NCI-H2227 treated with DMSO at 0.1 percent for 48 hours (cell line): ENCODE measurements around the gene ELFN1.

Experiments
- DNase-seq: peaks from one replicate; lab custom pipeline; 2025; lab: John Stamatoyannopoulos, UW

ELFN1 gene

DNA sequence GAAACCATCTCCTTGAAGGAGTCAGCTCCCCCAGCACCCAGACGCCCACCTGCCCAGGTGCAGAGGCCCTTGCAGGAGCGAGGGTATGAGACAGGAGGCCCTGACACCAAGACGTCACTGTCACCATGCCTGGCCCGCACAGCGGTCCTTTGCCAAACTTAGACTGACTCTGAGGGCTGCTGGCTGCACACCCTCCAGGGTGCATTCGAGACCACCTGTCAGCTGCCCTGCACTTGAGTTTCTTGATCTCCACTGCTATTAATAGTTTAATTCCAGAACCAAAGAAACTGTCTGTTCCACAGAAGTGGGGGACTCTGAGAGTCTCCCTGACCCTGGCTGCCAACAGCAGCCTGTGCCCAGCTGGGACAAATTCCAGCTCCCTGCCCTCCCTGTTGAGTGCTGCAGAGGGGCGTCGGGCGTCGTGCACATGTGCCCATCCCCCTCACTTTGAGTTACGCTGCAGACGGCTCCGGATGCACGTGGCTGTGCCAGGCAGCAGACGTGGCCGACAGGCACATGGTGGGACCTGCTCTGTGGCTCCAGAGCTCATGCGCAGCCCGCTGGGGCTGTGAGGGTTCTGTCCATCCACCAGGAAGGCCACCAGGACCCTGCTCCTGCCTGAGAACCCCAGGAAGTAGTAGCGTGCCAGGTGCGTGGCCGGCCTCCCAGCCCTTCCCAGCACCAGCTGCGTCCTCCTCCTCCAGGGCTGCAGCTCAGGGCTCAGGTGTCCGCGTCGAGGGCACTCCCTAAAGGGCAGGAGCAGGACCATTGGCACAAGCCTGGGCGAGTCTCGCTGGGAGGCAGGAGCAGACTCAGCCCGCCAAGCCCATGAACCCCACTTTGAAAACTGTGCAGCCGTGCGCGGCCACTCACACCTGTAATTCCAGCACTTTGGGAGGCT lies 24.8 kb downstream of the ELFN1 start:
- no peak for DNase-seq

DNA sequence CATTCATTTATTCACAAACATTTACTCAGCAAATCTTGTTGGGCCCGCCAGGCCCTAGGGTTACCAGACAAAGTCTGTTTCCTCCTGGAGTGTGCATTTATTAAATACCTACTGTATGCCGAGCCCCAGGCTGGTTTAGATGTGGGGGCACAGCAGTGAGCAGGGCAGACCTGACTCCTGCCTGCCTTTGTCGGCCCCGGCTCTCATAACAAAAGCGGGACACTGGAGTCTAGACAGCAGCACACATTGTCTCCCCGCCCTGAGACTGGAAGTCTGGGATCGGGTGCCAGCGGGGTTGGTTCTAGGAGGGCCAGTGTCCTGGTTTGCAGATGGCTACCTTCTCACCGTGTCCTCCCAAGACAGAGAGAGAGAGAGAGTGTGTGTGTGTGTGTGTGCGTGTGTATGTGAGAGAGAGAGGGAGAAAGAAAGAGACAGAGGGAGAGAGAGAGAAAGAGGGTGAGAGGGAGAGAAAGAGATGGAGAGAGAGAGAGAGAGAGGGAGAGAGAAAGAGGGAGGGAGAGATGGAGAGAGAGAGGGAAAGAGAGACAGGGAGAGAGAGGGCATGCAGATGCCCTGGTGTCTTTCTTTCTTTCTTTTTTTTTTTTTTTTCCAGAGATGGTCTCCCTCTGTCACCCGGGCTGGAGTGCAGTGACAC lies 25.9 kb downstream of the ELFN1 start:
- no peak for DNase-seq

DNA sequence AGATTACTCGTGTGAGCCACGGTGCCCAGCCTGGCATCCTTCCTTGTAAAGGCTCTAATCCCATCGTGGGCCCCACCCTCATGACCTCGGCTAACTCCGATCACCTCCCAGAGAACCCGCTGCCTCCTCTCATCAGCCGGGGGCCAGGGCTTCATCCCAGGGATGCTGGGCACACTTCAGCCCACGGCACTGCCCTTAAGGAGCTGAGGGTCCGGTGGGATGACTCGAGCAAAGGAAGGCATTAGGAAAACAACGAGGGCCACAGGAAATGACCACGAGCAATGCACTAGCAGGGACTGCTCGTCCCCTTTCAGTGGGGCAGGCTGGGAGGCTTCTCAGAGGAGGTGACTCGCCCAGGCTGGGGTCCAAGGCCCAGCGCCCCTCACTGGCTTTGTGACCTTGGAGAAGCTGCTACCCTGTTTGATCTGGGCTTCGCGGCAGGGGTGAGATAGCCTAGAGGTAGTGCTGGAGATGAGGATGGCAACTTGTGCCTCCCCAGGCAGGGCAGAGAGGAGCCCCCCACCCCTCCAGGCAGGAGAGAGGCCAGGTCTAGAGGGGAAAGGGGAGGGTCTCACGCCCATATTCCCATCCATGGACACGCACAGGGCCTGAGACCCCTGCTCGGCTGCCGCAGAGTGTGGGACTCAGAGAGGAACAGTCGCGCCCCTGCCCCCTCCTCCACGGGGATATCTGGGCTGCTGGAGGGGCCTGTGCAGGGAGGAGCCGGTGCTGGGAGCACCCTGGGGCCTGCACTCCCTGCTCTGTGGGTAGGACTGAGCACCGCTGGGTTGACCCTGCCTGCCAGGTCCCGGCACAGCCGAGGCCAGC lies 26.8 kb downstream of the ELFN1 start:
- no peak for DNase-seq

DNA sequence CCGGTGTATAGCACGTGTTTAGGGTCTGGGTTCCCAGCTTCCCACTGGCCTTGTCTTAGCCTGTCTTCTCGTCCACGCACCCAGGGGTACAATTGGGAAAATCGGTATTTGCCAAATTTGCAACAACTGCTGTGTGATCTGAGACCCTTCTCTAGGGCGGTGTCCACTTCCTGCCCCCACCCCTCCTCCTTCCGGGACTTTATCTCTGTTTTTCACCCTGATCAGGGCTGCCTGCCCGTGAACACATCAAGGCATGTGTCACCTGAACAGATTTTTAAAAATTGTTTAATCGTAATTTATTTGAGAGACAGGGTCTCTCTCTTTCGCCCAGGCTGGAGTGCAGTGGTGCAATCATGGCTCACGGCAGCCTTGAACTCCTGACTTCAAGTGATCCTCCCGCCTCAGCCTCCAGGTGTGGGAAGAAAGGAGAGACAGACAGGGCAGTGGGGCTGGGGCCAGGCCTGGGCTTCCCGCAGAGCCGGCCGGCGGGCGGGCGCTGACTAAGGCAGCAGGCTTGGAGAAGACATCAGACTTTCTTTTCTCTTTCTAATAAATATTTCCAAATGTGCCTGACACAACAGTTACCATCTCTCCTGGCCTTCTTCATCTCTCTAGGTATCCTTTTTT lies 27.5 kb downstream of the ELFN1 start:
- DNase-seq, result no peak

DNA sequence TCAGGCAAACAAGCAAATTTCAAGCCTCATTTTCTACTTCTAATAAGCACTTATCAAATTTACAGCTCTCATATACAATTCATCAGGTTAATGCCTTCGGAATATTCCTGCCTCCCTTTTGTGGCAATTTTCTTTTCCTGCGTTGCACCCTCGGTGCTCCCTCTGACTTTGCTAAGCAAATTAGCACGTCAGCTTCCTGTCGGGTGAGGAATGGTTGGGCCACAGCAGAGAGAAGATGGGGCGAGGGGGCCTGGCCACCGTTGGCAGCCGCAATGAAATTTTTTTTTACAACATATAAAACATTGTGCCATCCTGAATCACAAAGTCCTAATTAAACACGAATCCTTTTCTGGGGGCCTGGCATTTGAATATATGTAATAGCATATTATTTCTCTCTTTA lies 28.1 kb downstream of the ELFN1 start:
- DNase-seq, result no peak

DNA sequence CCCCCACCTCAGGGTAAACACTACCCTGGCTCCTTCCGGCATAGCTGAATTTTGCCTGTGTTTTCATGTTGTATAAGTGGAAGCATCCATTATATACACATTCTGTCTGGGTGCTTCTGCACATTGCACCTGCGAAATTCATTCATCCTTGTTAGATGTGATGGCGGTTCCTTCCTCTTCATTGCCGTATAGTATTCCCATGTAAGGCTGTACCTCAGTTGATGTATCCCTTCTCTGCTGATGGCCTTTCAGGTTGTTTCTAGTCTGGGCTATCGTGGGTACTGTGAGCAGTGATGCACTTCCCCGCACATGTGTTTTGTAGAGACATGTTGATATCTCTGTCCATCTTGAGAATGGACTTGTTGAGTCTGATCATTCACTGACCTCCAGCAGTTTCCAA lies 28.9 kb downstream of the ELFN1 start:
- DNase-seq, result no peak

DNA sequence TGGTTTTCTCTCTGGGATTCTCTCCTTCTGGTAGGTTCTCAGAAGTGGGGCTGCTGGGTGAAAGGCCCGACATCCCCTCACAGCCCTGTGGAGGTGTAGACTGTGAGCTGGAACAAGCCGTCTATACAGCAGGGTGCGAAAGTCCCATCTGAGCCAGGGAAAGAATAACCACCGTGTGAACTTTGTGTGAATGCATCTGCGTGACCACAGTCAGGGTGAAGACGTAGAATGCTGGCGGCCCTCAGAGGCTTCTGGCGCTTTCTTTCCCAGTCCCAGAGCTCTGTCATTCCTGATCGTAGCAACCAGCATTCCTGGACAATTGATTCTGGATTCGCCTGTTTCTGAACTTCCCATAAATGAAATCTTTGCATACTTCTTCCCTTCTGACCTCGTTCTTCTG lies 30.0 kb downstream of the ELFN1 start:
- no peak for DNase-seq

DNA sequence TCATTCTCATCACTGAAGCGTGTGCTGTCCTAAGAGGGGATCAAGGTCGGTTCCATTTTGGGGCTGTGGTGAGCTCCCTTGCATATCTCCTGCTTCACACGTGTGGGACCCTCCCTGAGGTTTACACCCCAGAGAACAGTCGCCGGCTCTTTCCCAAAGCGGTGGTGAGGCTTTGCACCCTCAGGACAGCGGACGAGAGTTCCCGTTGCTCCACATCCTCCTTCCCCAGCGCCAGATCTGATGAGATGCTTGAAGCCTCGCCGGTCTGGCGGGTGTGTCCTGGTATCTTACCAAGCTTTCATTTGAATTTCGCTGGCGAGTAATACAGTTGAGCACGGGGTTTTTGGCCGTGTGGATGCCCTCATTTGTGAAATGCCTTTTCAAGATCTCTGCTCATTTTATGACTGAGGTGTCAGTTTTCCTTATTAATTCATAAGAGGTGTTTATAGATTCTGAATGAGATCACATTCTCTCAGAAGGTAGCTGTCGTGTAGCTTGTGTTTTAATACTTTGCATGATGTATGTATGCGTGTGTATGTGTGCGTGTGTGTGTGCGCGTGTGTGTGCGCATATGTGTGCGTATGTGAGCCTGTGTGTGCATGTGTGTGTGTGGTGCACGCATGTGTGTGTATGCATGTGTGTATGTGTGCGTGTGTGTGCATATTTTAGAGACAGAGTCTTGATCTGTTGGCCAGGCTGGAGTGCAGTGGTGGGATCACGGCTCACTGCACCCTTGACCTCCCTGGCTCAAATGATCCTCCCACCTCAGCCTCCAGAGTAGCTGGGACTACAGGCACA lies 30.7 kb downstream of the ELFN1 start:
- DNase-seq, result no peak

DNA sequence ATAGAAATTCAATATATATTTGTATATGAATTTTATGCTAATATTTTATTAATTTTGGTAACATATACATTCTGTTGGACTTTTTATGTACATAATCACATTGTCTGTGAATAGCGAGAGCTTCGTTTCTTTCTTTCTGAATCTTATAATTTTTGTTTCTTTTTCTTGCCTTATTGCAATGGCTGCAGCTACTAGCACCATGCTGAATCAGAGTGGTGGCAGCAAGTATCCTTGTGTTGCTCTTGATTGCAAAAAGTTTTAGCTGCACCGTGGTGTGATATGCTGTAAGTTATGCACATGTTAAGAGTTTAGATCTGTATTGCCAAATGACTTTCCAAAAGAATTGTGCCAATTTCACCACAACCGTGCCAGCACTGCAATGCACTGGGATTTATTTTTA lies 32.6 kb downstream of the ELFN1 start:
- DNase-seq, result no peak

DNA sequence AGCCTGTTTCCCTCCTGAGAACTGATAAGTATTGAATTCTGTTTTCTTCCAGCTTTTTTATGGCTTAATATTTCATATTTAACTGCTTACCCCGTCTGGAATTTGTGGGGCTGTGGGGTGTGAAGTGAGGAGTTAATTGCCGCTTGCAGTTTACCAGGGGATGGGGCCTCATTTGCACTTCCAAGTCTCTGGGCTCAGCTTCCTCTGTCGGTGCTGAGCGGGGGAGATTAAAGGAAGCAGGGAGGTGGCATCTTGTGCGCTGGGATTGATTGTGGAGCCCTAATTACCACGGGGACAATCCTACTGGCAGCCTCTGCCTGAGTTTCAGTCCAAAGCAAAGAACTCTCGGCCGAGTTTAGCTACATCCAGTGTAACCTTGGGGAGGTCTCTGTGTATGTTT lies 33.4 kb downstream of the ELFN1 start:
- DNase-seq, result no peak

DNA sequence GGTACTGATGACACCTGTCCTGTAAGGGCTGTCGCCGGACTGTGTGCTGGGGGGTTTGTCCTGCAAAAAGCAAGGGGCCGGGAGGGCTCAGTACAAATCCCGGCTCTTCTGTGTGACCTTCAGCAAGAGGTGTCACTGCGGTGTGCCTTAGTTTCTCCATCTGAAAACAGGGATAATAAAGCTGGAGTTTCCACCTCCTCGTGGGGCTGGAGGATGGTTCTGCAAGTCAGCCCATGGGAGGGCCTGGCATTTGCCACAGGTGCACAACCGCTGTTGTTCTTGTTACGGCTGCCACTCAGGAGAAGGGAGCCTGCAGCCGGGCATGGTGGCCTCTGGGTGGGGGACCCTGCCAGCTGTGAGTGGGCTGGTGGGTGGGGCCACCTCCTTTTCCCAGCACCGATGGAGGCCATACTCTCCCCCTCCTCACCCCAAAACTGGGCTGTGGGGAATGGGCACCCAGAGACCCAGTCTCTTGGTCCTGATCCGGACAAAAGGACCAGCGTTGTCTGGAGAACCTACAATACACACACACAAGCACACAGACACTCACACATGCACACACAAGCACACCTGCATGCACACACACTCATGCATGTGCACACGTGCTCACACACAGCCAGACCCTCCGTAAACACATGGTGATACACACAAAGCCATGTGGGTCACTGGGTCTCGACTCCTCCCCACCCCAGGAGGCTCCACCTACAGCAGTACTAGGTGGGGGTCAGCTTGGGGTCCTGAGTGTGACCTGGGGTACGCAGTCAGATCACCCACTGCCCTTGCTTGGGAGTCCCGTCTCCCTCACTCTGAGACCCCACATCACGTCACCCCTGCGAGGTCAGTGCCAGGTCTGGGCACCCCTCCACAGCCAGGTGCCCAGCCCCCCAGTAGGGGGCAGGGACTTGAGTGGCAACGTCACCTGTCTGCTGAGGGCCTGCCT lies 34.1 kb downstream of the ELFN1 start:
- no peak for DNase-seq

DNA sequence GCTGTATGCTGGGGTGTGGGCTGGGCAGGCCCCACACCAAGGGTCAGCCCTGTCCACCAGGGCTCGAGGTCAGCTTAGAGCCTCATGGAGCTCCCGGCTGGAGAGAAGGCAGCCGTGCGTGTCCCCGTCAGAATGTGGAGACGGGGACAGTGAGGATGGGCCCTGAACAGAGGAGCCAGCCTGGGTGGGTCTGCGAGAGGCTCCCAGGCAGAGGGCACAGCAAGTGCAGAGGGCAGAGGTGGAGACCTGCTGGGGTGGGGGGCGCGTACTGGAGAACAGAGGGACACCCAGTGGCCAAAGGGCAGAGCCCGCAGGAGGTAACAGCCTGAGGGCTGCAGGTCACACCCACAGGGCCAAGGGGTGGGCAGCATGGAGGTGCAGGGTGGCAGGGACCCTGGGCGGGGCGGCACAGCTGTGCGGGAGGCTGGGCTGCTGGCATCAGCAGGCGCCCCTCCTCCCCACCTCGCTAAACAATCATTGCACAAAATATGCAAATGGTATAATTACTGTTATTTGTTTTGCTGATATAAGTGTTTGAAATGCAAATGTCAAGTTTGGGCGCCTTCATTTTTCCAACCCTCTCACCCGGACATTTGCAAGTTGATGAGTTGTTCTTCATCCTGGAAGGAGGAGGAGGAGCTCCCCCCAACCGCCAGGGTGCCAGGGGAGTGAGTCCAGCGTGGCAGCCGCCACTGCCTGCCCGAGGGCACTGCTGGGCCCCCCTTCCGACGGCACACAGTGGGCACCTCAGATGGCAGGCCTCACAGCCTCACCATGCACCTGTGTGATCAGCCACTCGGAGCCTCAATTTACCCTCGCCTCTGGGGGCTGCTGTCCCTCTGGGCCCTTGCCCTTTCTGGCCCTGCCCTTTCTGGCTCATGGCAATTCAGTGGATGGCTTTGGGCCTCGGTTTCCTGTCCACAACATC lies 35.0 kb downstream of the ELFN1 start:
- DNase-seq, result no peak

DNA sequence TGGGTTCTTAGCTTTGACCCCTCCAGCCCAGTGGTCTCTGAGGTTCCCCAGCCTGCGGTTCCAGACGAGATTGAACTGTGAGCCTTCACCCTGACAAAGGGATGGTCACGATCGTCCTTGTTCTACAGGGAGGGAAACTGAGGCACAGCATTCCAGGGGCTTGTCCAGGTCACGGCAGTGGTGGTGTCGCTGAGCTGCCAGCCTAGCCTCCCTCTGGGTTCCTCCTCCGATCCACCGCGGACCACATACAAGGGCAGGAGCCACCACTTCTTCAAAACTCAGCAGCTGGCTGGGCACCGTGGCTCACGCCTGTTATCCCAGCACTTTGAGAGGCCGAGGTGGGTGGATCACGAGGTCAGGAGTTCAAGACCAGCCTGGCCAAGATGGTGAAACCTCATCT lies 35.8 kb downstream of the ELFN1 start:
- no peak for DNase-seq

DNA sequence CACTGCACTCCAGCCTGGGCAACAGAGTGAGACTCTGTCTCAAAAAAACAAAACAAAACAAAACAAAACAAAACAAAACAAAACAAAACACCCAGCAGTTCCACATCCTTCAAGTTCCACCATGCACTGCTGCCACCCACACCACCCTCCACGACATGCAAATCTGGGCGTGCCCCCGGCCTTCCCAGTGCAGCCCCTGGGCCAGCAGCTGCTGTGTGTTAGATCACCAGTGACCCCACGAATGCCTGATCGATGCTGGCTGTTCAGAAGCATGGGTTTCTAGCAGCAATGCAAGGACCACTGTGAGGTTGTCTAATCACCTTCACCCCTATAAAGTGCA lies 36.3 kb downstream of the ELFN1 start:
- no peak for DNase-seq

DNA sequence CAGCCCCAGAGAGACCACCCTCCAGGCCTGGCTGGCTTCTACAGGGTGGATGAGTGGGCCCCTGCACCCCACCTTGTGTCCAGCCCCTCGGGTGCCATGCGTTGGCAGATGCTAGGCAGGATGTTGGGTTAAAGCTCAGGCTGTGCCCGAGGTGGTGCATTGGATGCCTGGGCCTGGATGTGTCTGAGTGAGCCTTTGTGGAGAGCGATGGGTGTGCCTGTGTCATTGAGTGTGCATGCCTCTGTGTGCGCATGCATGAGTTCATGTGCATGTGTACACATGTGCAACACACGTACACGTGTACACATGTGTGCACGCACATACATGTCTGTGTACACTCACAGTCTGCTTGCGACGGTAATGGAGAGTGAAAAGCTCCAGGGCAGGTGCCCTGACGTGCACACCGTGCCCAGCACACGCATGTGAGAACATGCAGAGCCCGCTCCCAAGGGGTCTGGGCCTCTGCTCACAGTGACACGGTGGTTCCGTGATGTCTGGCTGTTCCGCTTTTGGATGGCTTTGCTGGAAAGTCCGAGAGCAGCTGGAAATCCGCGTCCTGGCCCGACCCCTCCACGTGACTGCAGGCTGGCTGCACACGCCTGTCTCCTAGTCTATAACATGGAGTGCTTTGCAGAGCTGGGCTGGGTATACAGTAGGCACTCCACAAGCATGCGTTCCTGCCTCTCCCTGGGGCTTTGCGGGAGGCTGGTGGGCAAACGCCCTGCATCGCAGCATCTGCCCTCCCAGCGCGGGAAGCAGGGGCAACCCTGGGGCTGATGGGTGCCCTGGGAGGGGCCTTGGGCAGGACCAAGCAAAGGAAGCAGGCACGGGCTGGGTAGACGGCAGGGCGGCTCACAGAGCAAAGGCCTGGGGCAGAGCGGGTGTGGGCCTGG lies 36.9 kb downstream of the ELFN1 start:
- DNase-seq, result no peak

DNA sequence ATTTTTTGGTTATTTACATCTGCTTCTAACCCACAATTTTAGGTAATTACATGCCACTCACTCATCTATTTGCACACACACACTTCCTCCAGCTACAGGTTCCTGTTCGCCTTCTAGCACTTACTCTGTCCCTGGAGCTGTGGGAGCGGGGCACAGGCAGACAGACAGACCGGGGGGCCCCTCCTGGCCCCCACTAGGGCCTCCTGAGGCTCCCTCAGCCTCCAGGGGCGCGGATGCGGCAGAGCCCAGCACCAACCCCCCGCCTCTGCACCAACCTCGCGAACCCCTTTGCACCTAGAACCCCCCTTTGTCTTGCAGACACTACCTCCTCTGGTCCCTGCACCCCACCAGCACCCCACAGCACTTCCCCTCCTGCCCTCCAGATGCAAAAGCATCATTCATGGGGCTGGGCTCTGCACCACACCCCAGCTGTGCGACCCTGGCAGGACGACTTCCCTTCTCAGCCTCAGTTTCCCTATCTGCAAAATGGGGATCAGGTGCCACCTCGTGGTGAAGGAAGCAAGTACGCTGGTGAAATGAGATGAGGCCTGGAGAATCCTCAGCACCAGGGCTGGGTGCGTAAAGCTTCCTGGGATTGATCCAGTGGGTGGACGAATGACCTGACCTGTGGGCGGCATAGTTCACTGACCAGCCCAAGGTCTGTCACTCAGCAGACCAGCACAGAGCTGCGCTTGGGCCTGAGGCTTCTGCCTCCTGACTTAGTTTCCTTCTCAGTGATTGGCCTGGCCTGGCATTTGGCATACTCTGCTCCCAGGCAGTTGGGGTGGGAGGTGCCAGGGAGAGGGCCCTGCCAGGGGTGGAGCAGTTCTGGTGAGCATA lies 37.9 kb downstream of the ELFN1 start:
- DNase-seq, result no peak

DNA sequence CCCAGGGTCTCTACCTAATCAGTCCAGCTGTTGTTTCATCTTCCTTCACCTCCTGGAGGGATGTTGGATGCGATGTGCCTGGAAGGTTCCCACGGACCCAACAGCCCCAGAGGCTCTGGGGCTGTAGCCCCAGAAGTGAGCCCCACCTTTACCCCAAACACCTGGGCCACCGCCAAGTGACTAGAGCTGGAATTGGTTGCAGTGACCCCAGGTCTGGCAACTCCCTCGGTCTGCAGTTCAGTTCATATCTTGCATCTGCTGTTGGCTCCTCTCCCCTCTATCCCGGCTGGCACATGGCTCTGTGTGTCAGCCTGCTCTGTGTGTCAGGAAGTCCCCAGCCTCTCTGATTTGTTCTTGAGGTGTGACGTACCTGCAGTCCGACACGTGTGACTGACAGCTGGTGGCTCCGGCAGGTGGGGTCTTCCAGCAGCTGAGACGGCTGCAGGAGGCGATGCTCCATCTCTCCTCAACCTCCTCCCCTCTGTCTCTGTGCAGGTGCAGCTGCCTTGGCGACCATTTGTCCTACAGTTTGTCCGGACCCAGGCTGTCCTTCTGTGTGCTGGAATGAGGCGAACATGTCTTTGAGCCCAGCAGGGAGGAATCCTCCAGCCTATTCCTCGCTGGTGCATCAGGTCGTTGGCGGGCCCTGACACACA lies 38.6 kb downstream of the ELFN1 start:
- DNase-seq, result no peak
